Epithelial cell of proximal tubule (primary cell): Measurements from ENCODE around the gene PTPRD. TPM values are rescaled to one million over a fixed set of nuclear protein-coding genes. Genes with fewer than 3 reads are reported as not detected.

Source experiments
- DNase-seq: peaks from one replicate; pipeline ENCODE4 v3.0.0-alpha.2; 2011; ENCODE audit warnings: low read depth
- H3K4me3 ChIP-seq: 2 replicates; pipeline ENCODE4 v1.5.1; 2011; ENCODE audit warnings: low read depth, mild to moderate bottlenecking, low read length
- total RNA-seq: library from RNA; depleted of rRNA; stranded (reverse); fragments of >200 nt; gene quantifications from 2 replicates; pipeline ENCODE4 v1.2.3, GENCODE V29; 2015
- TF ChIP-seq, protein P1 (sequence below): conservative IDR thresholded peaks from 2 replicates; pipeline ENCODE4 v1.5.1; 2012; ENCODE audit warnings: low read depth, mild to moderate bottlenecking, low read length

PTPRD gene
- total RNA-seq, 1 donor from 2014 or later = 3.2 TPM

DNA sequence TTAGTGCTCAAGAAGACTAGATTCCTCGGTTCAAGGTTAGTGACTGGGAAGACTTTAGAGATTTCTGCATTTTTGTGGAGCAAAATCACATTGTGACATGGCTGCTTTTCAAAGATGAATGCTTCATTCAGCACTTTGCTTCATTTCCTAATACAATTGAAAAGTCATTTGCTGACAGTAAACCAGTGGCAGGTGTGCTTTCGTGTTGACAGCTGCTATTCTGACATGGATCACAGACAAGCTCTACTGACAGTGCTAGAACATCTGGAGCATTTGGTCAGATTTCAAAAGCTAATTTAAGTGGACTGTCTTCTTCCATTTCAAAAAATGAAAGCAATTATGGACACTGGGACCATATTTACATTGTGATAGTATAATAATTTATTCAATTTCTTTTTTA lies 1060.1 kb downstream of the PTPRD start:
- DNase-seq = no peak
- H3K4me3 ChIP-seq = no peak overlapping the region
- TF ChIP-seq, protein P1, sequence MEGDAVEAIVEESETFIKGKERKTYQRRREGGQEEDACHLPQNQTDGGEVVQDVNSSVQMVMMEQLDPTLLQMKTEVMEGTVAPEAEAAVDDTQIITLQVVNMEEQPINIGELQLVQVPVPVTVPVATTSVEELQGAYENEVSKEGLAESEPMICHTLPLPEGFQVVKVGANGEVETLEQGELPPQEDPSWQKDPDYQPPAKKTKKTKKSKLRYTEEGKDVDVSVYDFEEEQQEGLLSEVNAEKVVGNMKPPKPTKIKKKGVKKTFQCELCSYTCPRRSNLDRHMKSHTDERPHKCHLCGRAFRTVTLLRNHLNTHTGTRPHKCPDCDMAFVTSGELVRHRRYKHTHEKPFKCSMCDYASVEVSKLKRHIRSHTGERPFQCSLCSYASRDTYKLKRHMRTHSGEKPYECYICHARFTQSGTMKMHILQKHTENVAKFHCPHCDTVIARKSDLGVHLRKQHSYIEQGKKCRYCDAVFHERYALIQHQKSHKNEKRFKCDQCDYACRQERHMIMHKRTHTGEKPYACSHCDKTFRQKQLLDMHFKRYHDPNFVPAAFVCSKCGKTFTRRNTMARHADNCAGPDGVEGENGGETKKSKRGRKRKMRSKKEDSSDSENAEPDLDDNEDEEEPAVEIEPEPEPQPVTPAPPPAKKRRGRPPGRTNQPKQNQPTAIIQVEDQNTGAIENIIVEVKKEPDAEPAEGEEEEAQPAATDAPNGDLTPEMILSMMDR = no peak

DNA sequence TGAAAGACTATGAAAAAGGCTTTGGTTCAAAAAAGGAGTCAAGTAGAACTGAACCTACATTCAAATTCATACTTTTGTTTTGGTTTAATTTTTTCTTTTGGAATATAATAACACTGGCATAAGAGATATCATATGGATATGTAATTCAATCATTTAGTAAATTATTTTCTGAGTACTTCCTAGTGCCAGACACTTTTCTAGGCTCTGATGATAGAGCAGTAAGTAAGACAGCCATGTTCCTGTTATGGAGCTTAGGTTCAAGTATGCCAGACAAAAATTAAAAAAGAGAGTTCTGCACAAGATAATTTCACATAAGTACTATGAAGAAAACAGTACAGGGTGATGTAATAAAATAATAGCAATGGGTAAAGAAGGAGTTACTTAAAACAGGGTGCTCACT lies 1074.0 kb downstream of the PTPRD start:
- no peak for DNase-seq
- no peak overlapping the region for H3K4me3 ChIP-seq
- TF ChIP-seq, protein P1 = no peak

DNA sequence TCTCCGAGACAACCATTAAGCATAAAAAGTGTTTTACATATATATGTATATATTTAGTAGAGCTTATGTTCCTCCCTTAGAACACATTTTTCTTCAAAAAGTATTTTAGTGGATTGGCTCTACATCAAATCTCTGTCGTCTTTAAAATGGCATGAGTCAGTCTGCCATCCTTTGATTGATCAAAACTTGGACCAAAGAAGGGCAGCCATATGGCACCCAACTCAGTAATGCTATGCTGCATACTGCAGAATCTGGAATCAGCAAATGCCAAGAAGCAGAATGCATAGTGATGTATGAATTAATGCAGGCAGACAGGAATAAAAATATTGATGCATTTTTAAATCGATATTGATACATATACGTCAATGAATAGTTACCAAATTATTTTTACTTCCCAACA lies 1074.4 kb downstream of the PTPRD start:
- DNase-seq = no peak
- H3K4me3 ChIP-seq = no peak overlapping the region
- TF ChIP-seq, protein P1 = no peak

DNA sequence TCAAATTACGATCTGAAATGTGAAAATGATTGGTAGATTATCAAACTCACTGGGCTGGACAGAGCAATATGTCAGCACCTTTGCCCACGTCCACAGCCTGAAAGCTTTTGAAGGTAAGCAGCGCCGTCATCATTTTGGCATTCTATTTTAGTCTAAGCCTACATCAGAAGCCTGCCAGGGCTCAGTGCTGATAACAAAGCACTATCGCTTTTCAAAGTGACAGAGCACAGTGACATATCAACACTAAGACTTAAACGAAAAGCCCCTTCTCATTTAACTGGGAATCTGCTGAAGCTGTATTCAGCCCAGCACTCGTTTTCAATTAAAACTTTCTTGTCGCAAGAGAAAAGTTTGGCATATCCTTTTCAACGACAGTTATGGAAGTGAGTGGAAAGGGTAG lies 1076.3 kb downstream of the PTPRD start:
- TF ChIP-seq, protein P1 = no peak
- no peak for DNase-seq
- no peak overlapping the region for H3K4me3 ChIP-seq

DNA sequence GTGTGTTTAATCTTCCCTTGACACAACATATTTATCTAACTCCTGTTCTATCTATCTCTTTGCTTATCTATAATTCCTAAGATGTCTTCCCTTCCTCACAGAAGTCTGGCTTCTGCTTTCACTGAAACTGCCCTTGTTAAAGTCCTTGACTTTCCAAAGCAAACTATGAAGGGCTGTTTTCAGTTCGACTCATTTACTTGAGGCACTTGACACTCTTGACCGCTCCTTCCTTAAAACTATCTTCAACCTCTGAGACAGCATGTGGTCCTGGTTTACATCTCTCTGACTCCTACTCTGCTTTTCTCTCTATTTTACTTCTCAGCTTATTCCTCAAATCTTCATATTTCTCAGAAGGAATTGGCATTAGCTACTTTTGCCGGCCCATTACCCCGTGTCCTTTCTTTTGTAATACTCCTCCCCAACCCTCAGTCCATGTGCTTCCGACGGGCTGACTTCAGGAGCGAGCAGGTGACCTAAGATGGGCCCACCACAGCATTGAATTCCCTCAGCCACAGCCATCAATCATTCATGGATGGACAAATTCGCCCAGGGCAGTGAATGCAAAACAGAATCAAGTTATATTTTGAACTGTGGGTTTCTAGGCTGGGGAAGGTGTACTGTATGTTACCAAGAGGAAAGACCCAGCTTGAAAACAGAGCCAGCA lies 1089.2 kb downstream of the PTPRD start:
- TF ChIP-seq, protein P1 = no peak
- no peak for DNase-seq
- no peak overlapping the region for H3K4me3 ChIP-seq

DNA sequence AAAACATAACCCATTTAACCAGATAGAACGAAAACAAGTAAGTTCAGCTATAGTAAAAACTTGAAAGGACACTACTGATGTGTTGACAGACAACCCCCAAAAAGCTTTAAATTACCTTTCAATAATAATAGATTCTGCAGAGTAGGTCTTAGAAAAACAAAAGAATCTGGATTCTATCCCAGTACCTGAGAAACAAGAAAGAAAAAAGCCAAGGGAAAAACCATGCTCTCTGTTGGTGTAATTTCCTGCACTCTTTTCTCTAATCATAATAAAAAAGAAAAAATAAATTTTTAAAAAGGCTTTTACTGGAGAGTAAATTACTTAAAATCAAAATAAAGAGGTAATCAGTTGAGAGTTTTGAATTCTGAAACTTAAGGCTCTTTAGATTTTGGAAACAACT lies 1090.4 kb downstream of the PTPRD start:
- H3K4me3 ChIP-seq = no peak overlapping the region
- DNase-seq = no peak
- TF ChIP-seq, protein P1 = no peak
